Measurements from ENCODE around the gene FRG1.
"Not testable (repeated sequence)": the region's sequence is repeated elsewhere in the genome, so short reads cannot be mapped to it uniquely, and the experiment has no call there.

The FRG1 gene

GRCh38 chr4:189940178-189941004 lies at the start of gene FRG1:
TSS of gene FRG1 (plus strand) at chr4:189940872. CDS start at chr4:189941010, 138 bp downstream.
- DNase-seq (ENCODE audit: low spot score), result peak; percentile 91
- in situ Hi-C loops (cut with MboI; ENCODE audit: low pct_unique_long_range_greater_than_20kb, low sequenced_read_pairs, unreplicated experiment), result no loop called here
- peak; percentile 99 for TF ChIP-seq CTCF (IDR thresholded peaks at IDR 0.05; ENCODE audit: extremely low read depth, insufficient read depth, missing control alignments)

GRCh38 chr4:189897667-189898066 lies 43.0 kb upstream of the FRG1 start:
- no peak for DNase-seq (ENCODE audit: low spot score)
- no peak for TF ChIP-seq CTCF (IDR thresholded peaks at IDR 0.05; ENCODE audit: extremely low read depth, insufficient read depth, missing control alignments)
- in situ Hi-C loops (cut with MboI; ENCODE audit: low pct_unique_long_range_greater_than_20kb, low sequenced_read_pairs, unreplicated experiment), result no loop called here

- in situ Hi-C loops (cut with MboI; ENCODE audit: low pct_unique_long_range_greater_than_20kb, low sequenced_read_pairs, unreplicated experiment); DNase-seq (ENCODE audit: low spot score): not testable (repeated sequence)
Measured at GRCh38 chr4:189899481-189900015, 41.1 kb upstream of the FRG1 start.

- DNase-seq (ENCODE audit: low spot score), result peak; percentile 41
- TF ChIP-seq CTCF (IDR thresholded peaks at IDR 0.05; ENCODE audit: extremely low read depth, insufficient read depth, missing control alignments), result peak; percentile 66
- in situ Hi-C loops (cut with MboI; ENCODE audit: low pct_unique_long_range_greater_than_20kb, low sequenced_read_pairs, unreplicated experiment), result not testable (repeated sequence)
Measured at GRCh38 chr4:189904420-189905027, 36.1 kb upstream of the FRG1 start.

GRCh38 chr4:189912170-189912569 lies 28.5 kb upstream of the FRG1 start:
- no peak for DNase-seq (ENCODE audit: low spot score)
- in situ Hi-C loops (cut with MboI; ENCODE audit: low pct_unique_long_range_greater_than_20kb, low sequenced_read_pairs, unreplicated experiment), result no loop called here
- TF ChIP-seq CTCF (IDR thresholded peaks at IDR 0.05; ENCODE audit: extremely low read depth, insufficient read depth, missing control alignments), result peak; percentile 23

- DNase-seq (ENCODE audit: low spot score), result no peak
- in situ Hi-C loops (cut with MboI; ENCODE audit: low pct_unique_long_range_greater_than_20kb, low sequenced_read_pairs, unreplicated experiment), result no loop called here
- no peak for TF ChIP-seq CTCF (IDR thresholded peaks at IDR 0.05; ENCODE audit: extremely low read depth, insufficient read depth, missing control alignments)
Measured at GRCh38 chr4:189917161-189917891, 23.3 kb upstream of the FRG1 start.
